Measurements from ENCODE around the gene RBM44. TPM values are rescaled to one million over a fixed set of nuclear protein-coding genes. Genes with fewer than 3 reads are reported as not detected.

The RBM44 gene
- total RNA-seq, 2 experiments from 2014 or later = 1.1 to 1.2 TPM

GRCh38 chr2:237873421-237873831, 74.8 kb downstream of the RBM44 start:
- Mint-ChIP-seq H3K9me3 (no peaks in the 10 kb centered on the region), H3K4me3 (no peak overlapping the region), H3K36me3 (no peaks in the 10 kb centered on the region), H3K27me3 (peaks cover 18% of the 10 kb centered on the region), H3K27ac (no peak overlapping the region), H3K4me1 (peaks cover 10% of the 10 kb centered on the region)
- POLR2A ChIA-PET = no interaction called here
- DNase-seq (no peak), ATAC-seq (ENCODE audit: low read depth) (peak; percentile 72)

GRCh38 chr2:237873897-237874551, 75.4 kb downstream of the RBM44 start:
- Mint-ChIP-seq H3K36me3 (no peaks in the 10 kb centered on the region), H3K4me3 (no peak overlapping the region), H3K27me3 (peaks cover 13% of the 10 kb centered on the region), H3K27ac (no peak overlapping the region), H3K4me1 (peaks cover 5% of the 10 kb centered on the region), H3K9me3 (no peaks in the 10 kb centered on the region)
- POLR2A ChIA-PET = no interaction called here
- DNase-seq = no peak
- no peak for ATAC-seq (ENCODE audit: low read depth)

GRCh38 chr2:237874585-237875161, 76.1 kb downstream of the RBM44 start:
- DNase-seq (no peak), ATAC-seq (ENCODE audit: low read depth) (no peak)
- Mint-ChIP-seq H3K36me3 (no peaks in the 10 kb centered on the region), H3K4me3 (no peak overlapping the region), H3K27ac (no peak overlapping the region), H3K4me1 (peaks cover 4% of the 10 kb centered on the region), H3K27me3 (peaks cover 6% of the 10 kb centered on the region), H3K9me3 (no peaks in the 10 kb centered on the region)
- POLR2A ChIA-PET = no interaction called here

- Mint-ChIP-seq H3K9me3 (no peaks in the 10 kb centered on the region), H3K36me3 (no peaks in the 10 kb centered on the region), H3K27ac (no peak overlapping the region), H3K27me3 (no peaks in the 10 kb centered on the region), H3K4me1 (peaks cover 4% of the 10 kb centered on the region), H3K4me3 (no peak overlapping the region)
- POLR2A ChIA-PET = no interaction called here
- DNase-seq (no peak), ATAC-seq (ENCODE audit: low read depth) (no peak)
Measured at GRCh38 chr2:237875256-237876060, 76.9 kb downstream of the RBM44 start.

GRCh38 chr2:237876061-237876526, 77.5 kb downstream of the RBM44 start:
- POLR2A ChIA-PET = interaction anchor here (0.9 kb wide), 1 partner anchor 29 kb away, joined by 5 read pairs; no protein-coding TSS in a partner anchor
- Mint-ChIP-seq H3K4me3 (no peak overlapping the region), H3K36me3 (no peaks in the 10 kb centered on the region), H3K27me3 (no peaks in the 10 kb centered on the region), H3K4me1 (peaks cover 4% of the 10 kb centered on the region), H3K27ac (no peak overlapping the region), H3K9me3 (no peaks in the 10 kb centered on the region)
- no peak for ATAC-seq (ENCODE audit: low read depth)
- DNase-seq = no peak

- H3K27ac Mint-ChIP-seq = no peak overlapping the region
- no peaks in the 10 kb centered on the region for H3K9me3 Mint-ChIP-seq
- H3K4me1 Mint-ChIP-seq = peaks cover 2% of the 10 kb centered on the region
- H3K27me3 Mint-ChIP-seq = no peaks in the 10 kb centered on the region
- H3K36me3 Mint-ChIP-seq = no peaks in the 10 kb centered on the region
- ATAC-seq (ENCODE audit: low read depth) = no peak
- H3K4me3 Mint-ChIP-seq = no peak overlapping the region
- POLR2A ChIA-PET = interaction anchor here (0.9 kb wide), 1 partner anchor 29 kb away, joined by 5 read pairs; no protein-coding TSS in a partner anchor
- no peak for DNase-seq
Measured at GRCh38 chr2:237876532-237876931, 78.0 kb downstream of the RBM44 start.

GRCh38 chr2:237876951-237877491, 78.4 kb downstream of the RBM44 start:
- POLR2A ChIA-PET = interaction anchor here (0.9 kb wide), 1 partner anchor 28 kb away, joined by 5 read pairs; no protein-coding TSS in a partner anchor
- no peaks in the 10 kb centered on the region for H3K9me3 Mint-ChIP-seq
- DNase-seq (no peak), ATAC-seq (ENCODE audit: low read depth) (no peak)
- H3K4me1 Mint-ChIP-seq = peaks cover 2% of the 10 kb centered on the region
- no peaks in the 10 kb centered on the region for H3K27me3 Mint-ChIP-seq
- no peaks in the 10 kb centered on the region for H3K36me3 Mint-ChIP-seq
- H3K27ac Mint-ChIP-seq = no peak overlapping the region
- H3K4me3 Mint-ChIP-seq = no peak overlapping the region

- DNase-seq = no peak
- Mint-ChIP-seq H3K27ac (no peak overlapping the region), H3K27me3 (no peaks in the 10 kb centered on the region), H3K4me3 (no peak overlapping the region), H3K36me3 (no peaks in the 10 kb centered on the region), H3K9me3 (no peaks in the 10 kb centered on the region), H3K4me1 (peaks cover 2% of the 10 kb centered on the region)
- ATAC-seq (ENCODE audit: low read depth) = no peak
- POLR2A ChIA-PET = no interaction called here
Measured at GRCh38 chr2:237877576-237878307, 79.2 kb downstream of the RBM44 start.

GRCh38 chr2:237878321-237879057, 79.9 kb downstream of the RBM44 start:
- POLR2A ChIA-PET = no interaction called here
- Mint-ChIP-seq H3K4me1 (no peaks in the 10 kb centered on the region), H3K36me3 (no peaks in the 10 kb centered on the region), H3K9me3 (no peaks in the 10 kb centered on the region), H3K27me3 (no peaks in the 10 kb centered on the region), H3K27ac (no peak overlapping the region), H3K4me3 (no peak overlapping the region)
- DNase-seq (no peak), ATAC-seq (ENCODE audit: low read depth) (no peak)

GRCh38 chr2:237879058-237879430, 80.5 kb downstream of the RBM44 start:
- no peaks in the 10 kb centered on the region for H3K36me3 Mint-ChIP-seq
- H3K27ac Mint-ChIP-seq = no peak overlapping the region
- POLR2A ChIA-PET = no interaction called here
- no peak overlapping the region for H3K4me3 Mint-ChIP-seq
- no peak for DNase-seq
- no peaks in the 10 kb centered on the region for H3K27me3 Mint-ChIP-seq
- no peaks in the 10 kb centered on the region for H3K9me3 Mint-ChIP-seq
- no peaks in the 10 kb centered on the region for H3K4me1 Mint-ChIP-seq
- no peak for ATAC-seq (ENCODE audit: low read depth)

- Mint-ChIP-seq H3K36me3 (no peaks in the 10 kb centered on the region), H3K4me3 (no peak overlapping the region), H3K27ac (no peak overlapping the region), H3K9me3 (no peaks in the 10 kb centered on the region), H3K4me1 (no peaks in the 10 kb centered on the region), H3K27me3 (no peaks in the 10 kb centered on the region)
- DNase-seq (peak; percentile 2), ATAC-seq (ENCODE audit: low read depth) (no peak)
- POLR2A ChIA-PET = no interaction called here
Measured at GRCh38 chr2:237879991-237880560, 81.5 kb downstream of the RBM44 start.

Measured in activated naive CD8-positive, alpha-beta T cell treated with anti-CD3 and anti-CD28 coated beads, Interleukin-2, amount 10 ng/mL, durations not matched to agents 7 days and 5 days (primary cell).